ENCODE measurements around the gene SLC7A5. TPM values are rescaled to one million over a fixed set of nuclear protein-coding genes. Genes with fewer than 3 reads are reported as not detected.
"Not testable (repeated sequence)": the region's sequence is repeated elsewhere in the genome, so short reads cannot be mapped to it uniquely, and the experiment has no call there.

SLC7A5 gene
- polyA plus RNA-seq, 1 donor from 2014 or later, result 3.9 TPM

DNA sequence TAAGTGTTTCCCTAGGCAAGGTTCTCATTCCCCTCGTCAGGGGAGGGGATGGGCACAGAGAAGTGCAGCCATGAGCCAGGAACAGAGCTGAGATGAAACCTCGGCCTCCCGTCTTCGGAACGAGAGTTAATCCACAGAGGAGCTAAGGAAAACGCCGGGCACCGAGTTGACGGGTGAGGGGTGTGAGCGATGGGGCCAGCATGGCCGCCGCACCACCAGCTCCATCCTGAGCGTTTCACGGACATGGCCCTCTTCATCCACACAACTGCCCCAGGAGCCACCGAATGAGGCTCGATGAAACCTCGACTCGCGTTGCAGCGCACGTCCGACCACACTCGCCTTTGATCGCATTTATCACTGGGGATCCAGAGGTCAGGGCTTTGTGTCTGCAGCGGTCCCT, 45.5 kb upstream of the SLC7A5 start:
- H3K79me2 ChIP-seq (replicated peaks; ENCODE audit: insufficient read depth, low read length), result no peaks in the 10 kb centered on the region
- TF ChIP-seq, protein P1, sequence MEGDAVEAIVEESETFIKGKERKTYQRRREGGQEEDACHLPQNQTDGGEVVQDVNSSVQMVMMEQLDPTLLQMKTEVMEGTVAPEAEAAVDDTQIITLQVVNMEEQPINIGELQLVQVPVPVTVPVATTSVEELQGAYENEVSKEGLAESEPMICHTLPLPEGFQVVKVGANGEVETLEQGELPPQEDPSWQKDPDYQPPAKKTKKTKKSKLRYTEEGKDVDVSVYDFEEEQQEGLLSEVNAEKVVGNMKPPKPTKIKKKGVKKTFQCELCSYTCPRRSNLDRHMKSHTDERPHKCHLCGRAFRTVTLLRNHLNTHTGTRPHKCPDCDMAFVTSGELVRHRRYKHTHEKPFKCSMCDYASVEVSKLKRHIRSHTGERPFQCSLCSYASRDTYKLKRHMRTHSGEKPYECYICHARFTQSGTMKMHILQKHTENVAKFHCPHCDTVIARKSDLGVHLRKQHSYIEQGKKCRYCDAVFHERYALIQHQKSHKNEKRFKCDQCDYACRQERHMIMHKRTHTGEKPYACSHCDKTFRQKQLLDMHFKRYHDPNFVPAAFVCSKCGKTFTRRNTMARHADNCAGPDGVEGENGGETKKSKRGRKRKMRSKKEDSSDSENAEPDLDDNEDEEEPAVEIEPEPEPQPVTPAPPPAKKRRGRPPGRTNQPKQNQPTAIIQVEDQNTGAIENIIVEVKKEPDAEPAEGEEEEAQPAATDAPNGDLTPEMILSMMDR (IDR thresholded peaks at IDR 0.05; ENCODE audit: poor library complexity, severe bottlenecking), result no peak
- TF ChIP-seq EZH2 (IDR thresholded peaks at IDR 0.05; ENCODE audit: borderline replicate concordance, insufficient read depth, low read length, poor library complexity, severe bottlenecking), result no peak
- no peak for TF ChIP-seq SMC3 (conservative IDR thresholded peaks at IDR 0.05; ENCODE audit: poor library complexity)
- TF ChIP-seq POLR2AphosphoS5 (IDR thresholded peaks at IDR 0.05), result no peak
- no peak for TF ChIP-seq MXI1 (conservative IDR thresholded peaks at IDR 0.05; ENCODE audit: poor library complexity, severe bottlenecking)
- no peak for TF ChIP-seq EP300 (conservative IDR thresholded peaks at IDR 0.05; ENCODE audit: poor library complexity, severe bottlenecking)
- TF ChIP-seq, protein P2, sequence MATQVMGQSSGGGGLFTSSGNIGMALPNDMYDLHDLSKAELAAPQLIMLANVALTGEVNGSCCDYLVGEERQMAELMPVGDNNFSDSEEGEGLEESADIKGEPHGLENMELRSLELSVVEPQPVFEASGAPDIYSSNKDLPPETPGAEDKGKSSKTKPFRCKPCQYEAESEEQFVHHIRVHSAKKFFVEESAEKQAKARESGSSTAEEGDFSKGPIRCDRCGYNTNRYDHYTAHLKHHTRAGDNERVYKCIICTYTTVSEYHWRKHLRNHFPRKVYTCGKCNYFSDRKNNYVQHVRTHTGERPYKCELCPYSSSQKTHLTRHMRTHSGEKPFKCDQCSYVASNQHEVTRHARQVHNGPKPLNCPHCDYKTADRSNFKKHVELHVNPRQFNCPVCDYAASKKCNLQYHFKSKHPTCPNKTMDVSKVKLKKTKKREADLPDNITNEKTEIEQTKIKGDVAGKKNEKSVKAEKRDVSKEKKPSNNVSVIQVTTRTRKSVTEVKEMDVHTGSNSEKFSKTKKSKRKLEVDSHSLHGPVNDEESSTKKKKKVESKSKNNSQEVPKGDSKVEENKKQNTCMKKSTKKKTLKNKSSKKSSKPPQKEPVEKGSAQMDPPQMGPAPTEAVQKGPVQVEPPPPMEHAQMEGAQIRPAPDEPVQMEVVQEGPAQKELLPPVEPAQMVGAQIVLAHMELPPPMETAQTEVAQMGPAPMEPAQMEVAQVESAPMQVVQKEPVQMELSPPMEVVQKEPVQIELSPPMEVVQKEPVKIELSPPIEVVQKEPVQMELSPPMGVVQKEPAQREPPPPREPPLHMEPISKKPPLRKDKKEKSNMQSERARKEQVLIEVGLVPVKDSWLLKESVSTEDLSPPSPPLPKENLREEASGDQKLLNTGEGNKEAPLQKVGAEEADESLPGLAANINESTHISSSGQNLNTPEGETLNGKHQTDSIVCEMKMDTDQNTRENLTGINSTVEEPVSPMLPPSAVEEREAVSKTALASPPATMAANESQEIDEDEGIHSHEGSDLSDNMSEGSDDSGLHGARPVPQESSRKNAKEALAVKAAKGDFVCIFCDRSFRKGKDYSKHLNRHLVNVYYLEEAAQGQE (IDR thresholded peaks at IDR 0.05; ENCODE audit: borderline replicate concordance), result no peak
- H3K27me3 ChIP-seq (ENCODE audit: insufficient read depth, low read depth, low read length), result no peaks in the 10 kb centered on the region
- H2AFZ ChIP-seq (ENCODE audit: low read depth, low read length), result no peak overlapping the region
- no peaks in the 10 kb centered on the region for H3K9me3 ChIP-seq (ENCODE audit: low read length)
- H4K20me1 ChIP-seq (ENCODE audit: insufficient read depth), result no peaks in the 10 kb centered on the region
- H3F3A ChIP-seq (ENCODE audit: insufficient read depth, low read length, poor library complexity, severe bottlenecking), result no peaks in the 10 kb centered on the region
- H3K4me3 ChIP-seq (ENCODE audit: low read length), result no peak overlapping the region
- H3K27ac ChIP-seq (ENCODE audit: low read length), result no peak overlapping the region
- H3K4me2 ChIP-seq (ENCODE audit: low read length), result no peak overlapping the region
- no peaks in the 10 kb centered on the region for H3K36me3 ChIP-seq (ENCODE audit: insufficient read depth, low read length)
- H3K9ac ChIP-seq (ENCODE audit: low read length), result no peak overlapping the region
- H3K9me2 ChIP-seq (ENCODE audit: insufficient read depth, low read length), result no peaks in the 10 kb centered on the region

DNA sequence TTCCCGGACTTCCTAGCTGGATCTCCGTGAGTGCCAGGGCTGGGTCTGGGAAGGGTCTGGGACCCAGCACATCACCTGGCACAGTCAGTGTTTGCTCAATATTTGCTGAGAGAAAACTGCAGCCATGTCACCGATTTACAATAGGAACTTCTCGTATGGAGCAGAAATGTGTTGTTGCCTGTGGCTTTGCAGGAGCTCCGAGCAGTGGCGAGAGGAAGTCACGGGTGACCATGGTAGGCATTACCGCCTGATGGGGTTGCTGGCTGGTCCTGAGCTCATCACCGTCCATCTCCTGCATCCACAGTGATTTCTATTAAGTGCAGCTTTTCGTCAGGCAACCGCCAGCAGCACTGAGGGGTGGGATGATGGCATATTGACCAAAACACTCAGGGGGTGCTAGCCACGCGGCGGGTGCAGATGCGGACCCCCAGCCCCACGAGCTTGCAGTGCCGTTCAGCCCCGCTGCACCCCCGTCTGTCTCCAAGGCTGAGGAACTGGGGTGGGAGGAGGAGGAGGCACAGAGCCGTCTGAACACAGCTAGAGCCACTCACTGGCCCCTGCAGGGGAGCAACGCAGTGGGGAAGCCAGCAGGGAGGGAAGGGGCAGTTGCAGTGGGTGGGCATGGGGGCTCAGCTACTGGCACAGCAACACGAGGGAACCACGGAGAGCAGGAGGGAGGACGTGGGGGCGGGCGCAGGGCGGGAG, 44.9 kb upstream of the SLC7A5 start:
- H3K9me3 ChIP-seq (ENCODE audit: low read length); H3K9ac ChIP-seq (ENCODE audit: low read length); H3K27ac ChIP-seq (ENCODE audit: low read length); H3K9me2 ChIP-seq (ENCODE audit: insufficient read depth, low read length); H3K4me2 ChIP-seq (ENCODE audit: low read length); H3K79me2 ChIP-seq (replicated peaks; ENCODE audit: insufficient read depth, low read length); H3K4me3 ChIP-seq (ENCODE audit: low read length); H3F3A ChIP-seq (ENCODE audit: insufficient read depth, low read length, poor library complexity, severe bottlenecking); H4K20me1 ChIP-seq (ENCODE audit: insufficient read depth); H3K27me3 ChIP-seq (ENCODE audit: insufficient read depth, low read depth, low read length); H2AFZ ChIP-seq (ENCODE audit: low read depth, low read length); H3K36me3 ChIP-seq (ENCODE audit: insufficient read depth, low read length): not testable (repeated sequence)

DNA sequence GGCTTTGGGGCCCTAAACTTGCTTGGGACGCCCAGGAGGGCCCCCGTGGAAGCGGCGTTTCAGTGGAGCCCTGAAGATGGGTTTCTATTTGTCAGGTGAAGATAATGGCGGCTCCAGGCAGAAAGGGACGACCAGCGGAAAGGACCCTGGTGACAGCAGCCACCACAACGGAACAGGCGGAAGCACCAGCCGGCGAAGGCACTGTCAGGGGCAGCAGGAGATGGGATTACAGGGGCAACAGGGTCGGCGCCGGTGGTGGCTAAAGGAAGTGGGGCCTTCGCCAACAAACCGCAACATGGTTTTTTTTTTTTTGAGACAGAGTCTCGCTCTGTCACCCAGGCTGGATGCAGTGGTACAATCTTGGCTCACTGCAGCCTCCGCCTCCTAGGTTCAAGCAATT, 43.4 kb upstream of the SLC7A5 start:
- H3F3A ChIP-seq (ENCODE audit: insufficient read depth, low read length, poor library complexity, severe bottlenecking); H4K20me1 ChIP-seq (ENCODE audit: insufficient read depth); H3K4me2 ChIP-seq (ENCODE audit: low read length); H3K27me3 ChIP-seq (ENCODE audit: insufficient read depth, low read depth, low read length); H3K79me2 ChIP-seq (replicated peaks; ENCODE audit: insufficient read depth, low read length); H3K27ac ChIP-seq (ENCODE audit: low read length); H3K9me2 ChIP-seq (ENCODE audit: insufficient read depth, low read length); H3K9me3 ChIP-seq (ENCODE audit: low read length); H3K36me3 ChIP-seq (ENCODE audit: insufficient read depth, low read length); H3K4me3 ChIP-seq (ENCODE audit: low read length); H3K9ac ChIP-seq (ENCODE audit: low read length); H2AFZ ChIP-seq (ENCODE audit: low read depth, low read length): not testable (repeated sequence)

DNA sequence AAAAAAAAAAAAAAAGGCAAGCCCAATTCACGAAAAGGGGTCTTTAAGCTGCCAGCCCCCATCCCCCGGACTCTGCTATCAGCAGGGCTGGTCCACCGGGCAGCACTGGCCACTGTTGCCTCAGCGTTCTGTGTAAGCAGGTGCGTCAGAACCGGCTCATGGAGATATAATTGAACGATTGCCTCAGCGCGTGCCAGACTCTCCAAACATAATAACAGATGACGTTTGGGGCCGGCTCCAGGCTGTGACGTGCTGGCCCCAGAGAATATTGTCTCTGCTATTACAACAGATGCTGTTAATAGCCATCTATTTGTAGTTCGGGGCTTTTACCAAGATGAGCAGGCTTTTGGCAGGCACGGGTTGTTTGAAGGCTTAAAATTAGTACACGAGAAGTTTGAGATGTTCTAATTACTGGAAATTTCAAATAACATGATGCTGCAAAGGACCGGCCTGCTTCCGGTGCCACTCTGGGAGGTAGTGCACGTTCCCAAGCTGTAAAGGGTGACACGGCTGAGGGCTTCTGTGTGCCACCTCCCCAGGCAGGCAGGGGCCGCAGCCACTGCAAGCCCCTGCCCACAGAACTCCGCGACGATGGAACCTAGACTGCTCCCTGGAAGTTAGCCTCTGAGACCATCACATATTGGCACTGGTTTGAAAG, 41.9 kb upstream of the SLC7A5 start:
- H3K27ac ChIP-seq (ENCODE audit: low read length); H2AFZ ChIP-seq (ENCODE audit: low read depth, low read length); H3K9ac ChIP-seq (ENCODE audit: low read length): not testable (repeated sequence)

More for the DNA sequence above, 41.9 kb upstream of the SLC7A5 start:
- not testable (repeated sequence) for H3K4me3 ChIP-seq (ENCODE audit: low read length); H3K36me3 ChIP-seq (ENCODE audit: insufficient read depth, low read length); H3F3A ChIP-seq (ENCODE audit: insufficient read depth, low read length, poor library complexity, severe bottlenecking); H3K27me3 ChIP-seq (ENCODE audit: insufficient read depth, low read depth, low read length); H3K79me2 ChIP-seq (replicated peaks; ENCODE audit: insufficient read depth, low read length); H4K20me1 ChIP-seq (ENCODE audit: insufficient read depth); H3K9me2 ChIP-seq (ENCODE audit: insufficient read depth, low read length); H3K9me3 ChIP-seq (ENCODE audit: low read length); H3K4me2 ChIP-seq (ENCODE audit: low read length)

All from neural cell (in vitro differentiated cells).